HG02885 (cell line): ENCODE data around the gene TRAPPC5.

Experiments
- ATAC-seq: cut with Tn5 transposase; IDR thresholded peaks from one replicate; pipeline ENCODE4 v1.9.1; 2021; ENCODE audit warnings: mild to moderate bottlenecking; ENCODE audit not compliant: unreplicated experiment, poor library complexity

Gene TRAPPC5

DNA sequence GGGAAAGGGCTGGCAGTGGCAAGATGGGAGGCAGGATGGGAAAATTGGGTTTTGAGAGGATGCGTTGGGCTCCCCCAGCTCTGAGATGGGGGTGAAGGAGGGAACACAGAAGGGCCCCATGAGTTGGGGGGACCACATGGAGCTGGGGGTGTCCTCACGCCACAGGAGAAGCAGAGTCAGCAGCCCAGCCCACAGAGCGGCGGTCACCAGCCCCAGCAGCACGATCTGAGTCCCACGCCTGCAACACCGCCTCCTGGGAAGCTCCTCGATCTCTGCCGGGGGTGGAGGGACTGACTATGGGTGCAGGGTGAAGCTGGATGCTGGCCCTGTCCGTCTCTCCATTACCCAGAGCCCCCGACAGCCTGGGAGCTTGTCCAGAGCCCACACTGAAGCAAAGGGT is 17.9 kb downstream of the TRAPPC5 start:
- no peak for ATAC-seq

DNA sequence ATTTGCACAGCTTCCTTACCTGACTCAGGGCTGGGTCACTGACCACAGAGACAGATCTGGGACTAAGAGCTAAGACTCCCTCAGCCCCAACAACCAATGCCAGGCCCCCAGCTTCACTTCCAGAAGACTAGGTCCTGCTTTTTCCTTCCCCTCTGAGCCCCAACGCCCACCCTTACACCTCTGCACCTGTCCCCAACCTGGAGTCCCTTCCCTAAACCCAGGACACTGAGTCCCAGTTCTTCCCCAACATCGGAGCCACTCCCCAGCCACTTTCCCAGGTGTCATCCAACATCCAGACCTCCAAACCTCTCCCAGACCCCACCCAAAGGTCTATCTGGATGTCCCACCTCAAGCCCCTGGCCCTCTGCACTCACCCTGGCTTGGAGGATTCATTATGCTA is 18.4 kb downstream of the TRAPPC5 start:
- no peak for ATAC-seq

DNA sequence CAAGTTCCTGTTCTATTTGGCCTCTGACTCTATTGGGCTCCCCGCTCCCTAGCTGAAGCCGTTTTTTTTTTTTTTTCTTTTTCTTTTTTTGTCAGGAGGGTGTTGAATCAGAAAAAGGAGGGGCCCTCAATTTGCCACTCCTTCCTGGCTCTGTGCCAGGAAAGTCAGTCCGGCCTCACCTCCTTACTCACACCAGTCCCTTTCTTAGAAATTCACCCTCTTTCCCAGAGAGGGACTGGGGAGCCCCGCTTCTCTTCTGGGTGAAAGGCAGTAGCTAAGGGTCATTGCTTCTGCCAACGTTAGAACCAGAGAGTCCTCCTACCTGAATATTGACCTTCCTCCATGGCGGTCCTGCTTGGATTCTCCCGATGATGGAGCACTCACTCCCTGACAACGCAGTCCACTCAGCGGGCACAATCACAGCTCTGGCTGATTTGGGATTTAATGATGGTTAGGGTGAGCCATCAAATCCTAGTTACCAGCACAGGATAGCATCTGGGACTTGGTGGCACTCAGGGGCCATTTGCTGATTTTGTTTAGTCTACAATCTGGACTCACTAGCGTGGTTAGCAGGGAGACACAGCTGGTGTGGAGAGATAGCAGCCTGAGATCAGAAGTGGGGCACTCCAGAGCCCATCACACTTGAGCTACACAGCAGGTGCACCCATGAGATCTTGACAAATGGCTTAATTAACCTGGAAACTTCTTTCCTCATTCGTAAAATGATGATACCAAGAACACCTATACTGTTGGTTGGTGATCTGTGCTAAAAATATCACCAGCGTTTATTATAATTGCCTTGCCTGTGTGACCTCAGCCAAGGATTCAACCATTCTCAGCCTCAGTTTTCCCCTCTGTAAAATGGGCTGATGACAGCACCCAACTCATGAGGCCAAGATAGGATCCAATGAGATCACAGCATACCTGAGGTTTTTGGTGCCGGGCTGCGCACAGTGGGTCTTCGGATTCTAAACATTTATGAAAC is 19.1 kb downstream of the TRAPPC5 start:
- ATAC-seq = no peak

DNA sequence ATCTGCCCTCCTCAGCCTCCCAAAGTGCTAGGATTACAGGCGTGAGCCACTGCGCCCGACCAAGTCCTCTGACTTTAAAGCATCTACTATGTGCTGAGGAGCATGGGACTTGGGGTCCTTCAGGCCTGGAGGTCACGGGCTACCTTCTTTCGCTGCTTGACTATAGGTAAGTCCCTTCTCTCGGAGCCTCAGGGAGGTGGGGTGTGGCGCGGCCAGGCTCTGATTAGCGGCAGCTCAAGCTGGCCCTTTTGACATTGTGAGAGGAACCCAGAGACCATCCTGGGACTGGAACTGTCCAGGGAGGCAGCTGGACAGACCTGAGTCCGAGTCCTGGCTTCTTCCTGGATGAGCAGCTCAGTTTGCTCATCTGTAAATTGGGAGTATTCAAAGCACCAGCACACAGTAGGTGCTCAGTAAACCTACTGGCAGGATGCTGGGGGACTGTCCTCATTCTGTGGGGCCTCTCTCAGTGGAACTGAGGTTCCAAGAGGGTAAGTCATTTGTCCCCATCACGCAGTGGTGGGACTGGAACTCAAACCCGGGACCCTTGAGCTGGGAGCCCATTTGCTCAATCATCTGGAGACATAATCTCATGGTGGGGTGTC is 20.5 kb downstream of the TRAPPC5 start:
- no peak for ATAC-seq

DNA sequence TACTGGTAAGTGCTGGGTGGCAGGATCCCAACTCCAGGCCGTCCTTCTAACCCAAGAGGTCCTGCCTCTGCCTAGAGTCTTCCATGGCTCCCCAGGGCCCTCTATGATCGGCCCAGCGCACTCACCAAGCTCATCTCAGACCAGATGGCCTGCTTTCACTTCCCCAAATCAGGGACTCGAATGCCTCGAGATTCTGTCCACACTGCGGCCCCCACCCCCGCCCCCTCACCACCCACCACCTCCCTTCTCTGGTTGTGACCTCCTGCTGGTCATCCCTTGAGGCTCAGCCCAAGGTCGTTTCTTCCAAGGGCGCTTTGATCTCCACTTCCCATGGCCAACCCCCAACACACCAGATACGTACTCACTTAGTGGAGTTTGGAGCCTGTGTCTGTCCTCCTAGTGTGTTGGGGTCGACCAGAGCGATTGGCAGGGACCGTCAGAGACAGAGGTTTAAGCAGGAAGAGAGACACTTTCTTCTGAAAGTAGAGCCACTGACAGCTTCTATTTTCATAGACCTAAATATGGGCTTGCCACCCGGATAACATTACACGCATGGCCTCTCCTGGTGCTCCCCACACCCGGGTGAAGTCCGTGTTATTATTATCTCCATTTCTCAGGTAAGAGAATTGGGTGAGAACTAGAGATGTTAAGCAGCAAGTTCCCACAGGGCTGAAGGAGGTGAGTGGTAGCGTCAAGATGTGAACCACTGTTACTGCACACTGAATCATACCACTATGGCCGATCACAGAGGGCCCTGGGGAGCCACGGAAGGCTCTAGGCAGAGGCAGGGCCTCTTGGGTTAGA is 21.2 kb downstream of the TRAPPC5 start, which contains the start of gene FCER2:
TSS of gene FCER2 (minus strand) at position 478 of the 804 bp plus-strand sequence. CDS start 2,371 bp downstream, outside the sequence.
- ATAC-seq = peak; percentile 56

DNA sequence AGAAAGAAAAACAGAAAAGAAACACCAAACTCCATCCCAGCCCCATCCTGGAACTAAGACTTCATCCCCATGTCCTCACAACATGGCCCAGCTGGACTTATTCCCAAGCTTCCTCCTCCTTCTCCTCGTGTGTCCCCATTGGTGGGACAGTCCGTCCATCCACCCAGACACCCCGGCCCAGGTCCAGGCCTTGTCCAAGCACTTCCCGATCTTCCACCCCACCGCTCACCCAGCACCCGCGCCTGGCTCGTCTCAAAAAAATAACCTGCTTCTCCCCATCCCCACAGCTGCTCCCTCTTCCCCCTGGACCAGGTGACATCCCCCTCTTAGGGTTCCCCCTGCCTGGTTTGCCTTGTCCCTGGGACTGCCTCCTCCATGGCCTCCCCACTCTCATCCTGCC is 22.7 kb downstream of the TRAPPC5 start:
- ATAC-seq = no peak

DNA sequence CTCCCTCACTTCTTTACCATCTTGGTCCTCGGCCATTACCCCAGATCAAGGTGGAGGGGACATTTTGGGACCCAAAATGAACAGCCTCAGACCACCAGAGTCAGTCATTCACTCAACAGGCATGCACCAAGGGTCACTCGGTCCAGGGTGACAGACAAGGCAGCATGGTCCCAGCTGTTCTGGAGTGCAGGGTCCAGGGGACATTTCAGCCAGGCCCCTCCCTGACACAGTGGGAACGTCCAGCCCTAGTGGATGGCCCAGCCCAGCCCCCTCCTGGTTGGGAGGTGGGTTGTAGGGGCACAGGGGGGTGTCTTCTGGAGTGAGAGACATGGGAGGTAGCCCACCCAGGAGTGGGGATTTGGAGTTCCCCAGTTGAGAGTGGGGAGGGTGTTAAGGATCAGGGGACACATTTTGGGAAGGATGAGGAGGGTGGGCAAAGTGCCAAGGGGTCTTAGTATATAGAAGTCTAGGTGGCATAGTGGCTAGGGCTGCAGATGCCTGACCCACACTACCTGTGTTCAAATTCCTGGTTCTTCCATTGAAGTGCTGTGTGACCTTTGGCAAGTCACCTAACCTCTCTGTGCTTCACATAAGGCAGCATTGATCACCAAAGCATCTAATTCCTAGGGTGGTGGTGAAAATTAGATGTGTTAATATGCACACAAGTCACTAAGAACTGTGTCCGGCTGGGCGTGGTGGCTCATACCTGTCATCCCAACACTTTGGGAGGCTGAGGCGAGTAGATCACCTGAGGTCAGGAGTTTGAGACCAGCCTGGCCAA is 23.8 kb downstream of the TRAPPC5 start:
- no peak for ATAC-seq

DNA sequence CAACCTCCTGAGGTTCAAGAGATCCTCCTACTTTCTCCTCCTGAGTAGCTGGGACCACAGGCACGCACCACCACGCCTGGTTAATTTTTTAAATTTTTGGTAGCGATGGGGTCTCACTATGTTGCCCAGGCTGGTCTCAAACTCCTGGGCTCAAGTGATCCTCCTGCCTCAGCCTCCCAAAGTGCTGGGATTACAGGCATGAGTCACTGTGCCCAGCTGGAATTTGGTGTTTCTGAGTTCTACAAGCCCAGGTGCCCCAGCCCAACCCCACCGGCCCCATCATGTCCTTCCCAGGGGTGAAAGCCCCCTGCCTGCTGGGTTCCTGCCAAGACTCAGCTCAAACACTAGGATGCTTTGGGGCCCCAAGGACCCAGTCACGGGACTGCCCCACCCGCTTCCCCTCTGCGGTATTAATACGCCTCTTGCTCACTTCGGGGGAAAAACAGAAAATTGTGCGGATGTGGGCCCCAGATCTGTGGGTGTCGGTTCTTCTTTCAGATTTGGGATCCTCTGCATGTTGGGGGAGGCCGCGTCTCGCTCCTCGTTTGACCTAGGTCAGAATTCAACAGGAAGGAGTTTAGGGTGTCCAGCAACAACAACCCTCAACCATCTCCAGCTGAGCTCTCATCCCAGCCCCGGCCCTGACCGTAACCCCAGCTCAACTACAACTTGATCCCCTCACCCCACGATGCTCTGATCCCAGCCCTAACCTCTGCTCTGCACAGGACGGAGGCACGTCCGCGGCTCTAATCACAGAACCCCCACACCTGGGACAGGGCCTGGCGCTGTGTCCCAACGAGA is 25.0 kb downstream of the TRAPPC5 start:
- ATAC-seq = peak; percentile 57

DNA sequence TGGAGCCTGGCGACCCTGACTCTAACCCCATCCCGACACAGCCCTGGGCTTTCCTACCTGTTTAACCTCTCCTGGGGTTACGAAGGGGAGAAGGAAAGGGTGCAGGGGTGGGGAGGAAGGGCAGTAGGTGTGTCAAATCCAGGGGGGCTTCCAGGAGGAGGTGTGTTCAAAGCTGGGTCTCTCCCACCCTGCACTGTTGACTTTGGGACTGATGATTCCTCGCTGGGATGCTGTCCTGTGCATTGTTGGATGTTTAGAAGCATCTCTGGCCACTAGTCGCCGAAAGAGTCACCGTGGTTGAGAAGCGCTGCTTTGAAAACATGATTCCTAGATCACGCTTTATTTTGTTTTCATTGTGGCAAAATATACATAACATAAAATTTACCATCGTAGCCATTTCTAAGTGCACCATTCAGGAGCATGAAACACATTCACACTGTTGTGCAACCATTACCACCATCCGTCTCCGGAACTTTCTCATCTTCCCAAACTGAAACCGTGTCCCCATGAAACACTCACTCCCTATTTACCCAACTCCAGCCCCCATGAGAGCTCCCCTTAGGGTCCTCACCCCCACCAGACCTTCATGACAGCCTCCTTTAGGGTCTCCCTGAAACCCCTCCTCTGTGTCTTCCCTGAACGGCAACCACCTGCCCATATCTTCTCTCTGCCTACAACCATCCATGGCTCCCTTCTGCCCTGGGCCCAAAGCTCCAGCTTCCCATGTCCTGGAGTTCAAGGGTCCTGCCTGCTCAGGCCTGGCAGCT is 25.7 kb downstream of the TRAPPC5 start:
- ATAC-seq = no peak

DNA sequence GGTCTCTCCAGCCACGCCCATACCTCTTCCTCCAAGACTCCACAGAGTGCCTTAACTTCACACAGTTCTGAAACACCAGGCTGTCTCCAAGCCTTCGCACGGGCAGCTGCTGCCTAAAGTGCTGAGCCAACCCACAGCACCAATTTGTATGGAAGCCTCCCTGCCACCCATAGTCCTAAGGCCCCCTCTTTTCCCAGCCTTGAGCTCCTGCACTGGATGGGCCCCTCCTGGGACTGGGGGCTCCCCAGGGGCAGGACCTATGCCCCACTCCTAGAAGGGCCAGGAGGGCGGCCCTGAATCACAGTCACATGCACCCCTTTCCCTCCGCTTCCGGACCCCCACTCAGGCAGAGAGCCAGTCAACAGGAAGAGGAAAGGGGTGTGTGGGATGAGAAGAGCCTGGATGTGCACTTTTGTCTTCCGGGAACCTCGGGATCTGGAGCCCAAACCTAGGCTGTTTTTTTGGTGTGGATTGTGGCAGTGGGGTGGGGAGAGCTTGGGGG is 26.4 kb downstream of the TRAPPC5 start:
- ATAC-seq = no peak

DNA sequence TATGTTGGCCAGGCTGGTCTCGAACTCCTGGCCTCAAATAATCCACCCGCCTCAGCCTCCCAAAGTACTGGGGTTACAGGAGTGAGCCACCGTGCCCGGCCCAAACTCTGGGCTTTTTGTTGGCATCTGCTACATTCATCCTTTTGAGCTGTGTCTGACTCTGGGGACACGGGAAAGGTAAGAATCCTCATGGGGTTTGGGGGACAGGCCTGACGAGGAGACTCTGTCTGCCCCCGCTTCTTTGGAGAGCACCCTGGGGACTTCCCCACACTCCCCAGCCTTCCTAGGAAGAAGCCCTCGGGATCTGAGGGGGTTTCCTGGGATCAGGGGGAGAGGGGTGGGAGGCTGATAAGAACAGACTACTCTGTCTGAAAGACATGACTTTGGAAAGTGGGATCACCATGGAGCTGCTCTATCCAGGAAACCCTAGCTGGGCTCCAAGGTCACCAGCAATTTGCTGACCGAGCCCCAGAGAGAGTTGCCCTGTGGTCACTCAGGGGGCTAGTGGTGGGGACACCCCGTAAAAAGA is 29.4 kb downstream of the TRAPPC5 start:
- ATAC-seq = no peak

DNA sequence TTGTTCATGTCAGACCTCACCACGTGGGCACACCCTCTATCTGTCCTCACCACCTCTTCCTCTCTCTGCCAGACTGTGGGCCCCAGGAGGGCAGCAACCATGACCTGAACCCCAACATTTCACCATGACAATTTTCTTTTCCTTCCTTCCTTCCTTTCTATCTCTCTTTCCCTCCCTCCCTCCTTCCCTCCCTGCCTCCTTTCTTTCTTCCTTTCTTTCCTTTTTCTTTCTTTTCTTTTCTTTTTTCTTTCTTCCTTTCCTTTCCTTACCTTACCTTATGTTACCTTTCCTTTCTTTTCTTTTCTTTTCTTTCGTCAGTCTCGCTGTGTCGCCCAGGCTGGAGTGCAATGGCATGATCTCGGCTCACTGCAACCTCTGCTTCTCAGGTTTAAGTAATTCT is 30.0 kb downstream of the TRAPPC5 start:
- no peak for ATAC-seq

DNA sequence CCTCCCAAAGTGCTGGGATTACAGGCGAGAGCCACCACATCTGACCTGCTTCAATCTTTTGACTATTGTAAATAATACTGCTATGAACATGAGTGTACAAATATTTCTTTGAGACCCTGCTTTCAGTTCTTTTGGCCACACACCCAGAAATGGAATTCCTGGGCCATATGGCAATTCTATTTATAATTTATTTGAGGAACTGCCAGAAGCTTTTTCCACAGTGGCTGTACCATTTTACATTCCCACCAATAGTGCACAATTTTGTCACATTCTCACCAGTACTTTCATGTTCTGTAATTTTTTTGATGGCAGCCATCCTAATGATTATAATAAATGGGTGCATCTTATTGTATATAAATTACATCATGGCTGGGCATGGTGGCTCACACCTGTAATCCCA is 35.0 kb downstream of the TRAPPC5 start:
- ATAC-seq = no peak

DNA sequence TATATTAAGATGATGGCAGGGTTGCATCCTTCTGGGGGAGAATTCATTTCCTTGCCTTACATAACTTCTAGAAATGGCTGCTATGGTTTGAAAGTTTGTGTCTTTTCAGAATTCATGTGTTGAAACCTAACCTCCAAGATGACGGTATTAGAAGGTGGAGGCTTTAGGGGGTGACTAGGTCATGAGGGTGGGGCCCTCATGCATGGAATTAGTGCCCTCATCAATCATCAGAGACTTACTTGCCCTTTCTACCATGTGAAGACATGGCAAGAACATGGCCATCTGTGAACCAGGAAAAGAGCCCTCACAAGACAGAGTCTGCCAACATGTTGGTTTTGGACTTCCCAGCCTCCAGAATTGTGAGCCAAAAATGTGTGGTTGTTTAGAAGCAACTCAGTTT is 36.1 kb downstream of the TRAPPC5 start:
- no peak for ATAC-seq

DNA sequence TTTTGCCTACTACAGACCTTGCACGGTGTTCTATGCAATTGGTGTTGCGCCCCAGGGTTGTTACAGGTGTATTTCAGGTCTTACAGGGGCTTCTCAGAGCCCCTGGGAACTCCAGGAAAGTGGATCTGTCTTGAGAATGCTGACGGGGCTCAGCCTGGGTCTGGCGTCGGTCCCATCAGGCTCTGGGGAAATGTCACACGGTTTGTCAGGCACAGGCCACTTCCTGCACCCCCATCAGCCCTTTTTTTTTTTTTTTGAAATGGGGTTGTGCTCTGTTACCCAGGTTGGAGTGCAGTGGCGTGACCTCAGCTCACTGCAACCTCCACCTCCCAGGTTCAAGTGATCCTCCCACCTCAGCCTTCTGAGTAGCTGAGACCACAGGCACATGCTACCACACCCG is 38.0 kb downstream of the TRAPPC5 start:
- ATAC-seq = no peak

DNA sequence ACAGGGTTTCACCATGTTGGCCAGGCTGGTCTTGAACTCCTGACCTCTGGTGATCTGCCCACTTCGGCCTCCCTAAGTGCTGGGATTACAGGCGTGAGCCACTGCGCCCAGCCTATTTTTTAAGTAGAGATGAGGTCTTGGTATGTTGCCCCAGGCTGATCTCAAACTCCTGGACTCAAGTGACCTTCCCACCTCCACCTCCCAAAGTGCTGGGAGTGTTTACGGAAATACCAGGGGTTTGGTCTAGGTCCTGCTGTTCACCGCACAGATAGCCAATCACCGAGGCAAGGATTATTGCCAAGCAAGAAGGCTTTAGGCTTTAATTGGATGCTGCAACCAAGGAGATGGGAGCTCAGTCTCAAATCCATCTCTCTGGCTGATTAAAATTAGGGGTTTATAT is 39.7 kb downstream of the TRAPPC5 start:
- no peak for ATAC-seq

DNA sequence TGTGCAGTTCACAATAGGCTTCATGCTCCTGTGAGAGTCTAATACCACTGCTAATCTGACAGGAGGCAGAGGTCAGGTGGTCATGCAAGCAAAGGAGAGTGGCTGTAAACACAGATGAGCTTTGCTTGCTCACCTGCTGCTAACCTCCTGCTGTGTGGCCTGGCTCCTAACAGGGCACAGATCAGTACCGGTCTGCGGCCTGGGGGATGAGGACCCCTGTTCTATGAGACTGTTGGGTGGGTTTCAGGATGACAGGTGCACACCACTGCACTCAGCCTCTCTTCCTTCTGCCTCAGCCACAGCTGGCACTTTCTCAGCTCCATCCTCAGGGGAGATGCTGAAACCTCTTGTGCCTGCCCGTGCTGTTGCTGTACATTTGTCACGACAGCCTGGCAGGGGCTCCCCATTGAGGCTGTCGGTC is 41.6 kb downstream of the TRAPPC5 start:
- ATAC-seq = no peak

DNA sequence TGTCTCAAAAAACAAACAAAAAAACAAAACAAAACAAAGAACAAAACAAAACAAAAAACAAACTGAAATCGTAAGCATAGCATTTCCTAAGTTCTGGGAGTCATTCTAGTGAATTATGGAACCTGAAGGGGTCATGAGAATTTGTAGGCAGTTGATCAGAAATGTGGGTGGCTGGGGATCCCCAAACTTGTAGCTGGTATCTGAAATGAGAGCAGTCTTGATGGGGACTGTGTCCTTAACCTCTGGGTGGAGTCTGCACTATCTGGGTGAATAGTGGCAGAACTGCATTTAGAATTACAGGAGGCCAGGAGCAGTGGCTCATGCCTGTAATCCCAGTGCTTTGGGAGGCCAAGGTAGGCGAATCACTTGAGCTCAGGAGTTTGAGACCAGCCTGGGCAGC is 45.2 kb downstream of the TRAPPC5 start:
- ATAC-seq = no peak
